OCI-LY7 (cell line): ENCODE results near the gene VN1R4.
"Not testable (repeated sequence)": the region's sequence is repeated elsewhere in the genome, so short reads cannot be mapped to it uniquely, and the experiment has no call there.

Experiments
- CTCF ChIP-seq: fragments of 200-600 bp; sonication (generic); conservative IDR thresholded peaks from 2 replicates; pipeline ENCODE4 v1.5.1; 2014; ENCODE audit warnings: mild to moderate bottlenecking, antibody characterized with exemption, low read length, moderate library complexity, mixed read lengths
- EZH2phosphoT487 ChIP-seq: fragments of 200-600 bp; sonication (generic); IDR thresholded peaks from 2 replicates; pipeline ENCODE4 v1.6.1; 2018; ENCODE audit warnings: low read depth, borderline replicate concordance, mild to moderate bottlenecking, mixed run types, antibody characterized with exemption, low read length, moderate library complexity, mixed read lengths

- TF ChIP-seq CTCF, EZH2phosphoT487: not testable (repeated sequence)
Observed at GRCh38 chr19:53269861-53270260, 2.3 kb upstream of the VN1R4 start.
